Activated CD4-positive, alpha-beta T cell treated with anti-CD3 and anti-CD28 coated beads, Interleukin-2, amount 50 U/mL, for 16 hours (primary cell): ENCODE data around the gene AGBL4.

Source experiments
- DNase-seq: peaks from one replicate; pipeline ENCODE4 v3.0.0-alpha.2; 2020

The AGBL4 gene

DNA sequence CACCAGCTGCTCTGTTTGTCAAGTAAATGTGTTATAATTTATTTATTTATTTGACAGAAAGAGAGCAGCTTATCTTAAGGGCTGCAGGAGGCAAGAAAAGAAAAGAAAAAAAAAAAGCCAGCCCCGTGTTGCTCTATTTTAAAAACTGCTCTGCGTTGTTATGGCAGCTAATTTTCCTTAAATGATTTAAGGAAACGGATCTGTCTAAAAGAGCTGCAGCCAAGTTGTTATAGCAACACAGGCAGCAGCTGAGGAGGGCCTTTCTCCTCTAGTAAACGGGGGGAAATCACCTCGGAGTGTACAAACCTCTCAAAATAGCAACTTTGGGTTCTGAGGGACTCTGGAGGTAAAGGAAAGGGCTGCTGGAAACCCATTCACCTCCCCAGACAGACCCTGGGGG is 1396.3 kb downstream of the AGBL4 start:
- no peak for DNase-seq

- DNase-seq = no peak
Measured at GRCh38 chr1:48619539-48619938, 1404.2 kb downstream of the AGBL4 start.

- DNase-seq = no peak
Measured at GRCh38 chr1:48617252-48617651, 1406.5 kb downstream of the AGBL4 start.

DNA sequence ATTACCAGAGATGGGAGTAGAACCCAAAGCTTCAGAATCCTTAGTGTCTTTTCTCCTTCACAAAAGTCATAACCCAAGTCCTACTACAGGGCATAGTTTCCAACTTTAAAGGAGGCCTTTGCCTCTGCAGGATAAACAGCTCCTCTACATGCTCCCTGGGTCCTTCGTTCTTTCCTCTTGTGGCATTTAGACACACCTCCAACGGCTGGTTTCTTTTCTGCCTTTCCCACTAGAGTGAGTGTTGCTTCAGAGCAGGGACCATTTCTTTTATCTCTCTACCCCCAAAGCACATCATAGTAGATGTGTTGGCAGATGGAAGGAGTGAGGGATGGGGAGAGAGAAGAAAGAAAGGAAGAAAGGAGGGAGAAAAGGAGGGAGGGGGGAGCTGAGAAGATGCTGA is 1407.0 kb downstream of the AGBL4 start:
- DNase-seq = no peak

DNA sequence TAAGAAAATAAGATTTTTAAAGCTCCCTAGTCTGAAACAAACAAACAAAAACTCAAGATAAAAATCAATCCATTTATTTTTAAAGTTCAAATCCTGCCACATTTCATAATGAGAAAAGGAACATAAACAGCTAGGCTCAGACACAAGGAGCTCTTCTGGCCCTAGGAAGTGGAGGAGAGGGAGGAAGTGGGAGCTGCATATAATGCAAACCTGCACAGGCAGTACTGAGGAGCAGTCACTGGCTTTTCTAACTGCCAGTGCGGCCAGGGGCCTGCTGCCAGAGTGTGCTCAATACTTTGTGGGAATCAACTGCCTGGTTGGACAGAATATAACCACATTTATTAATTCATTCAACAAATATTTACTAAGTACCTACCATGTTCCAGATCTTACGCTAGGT is 1411.9 kb downstream of the AGBL4 start:
- DNase-seq = no peak

GRCh38 chr1:48610628-48611542 is 1412.9 kb downstream of the AGBL4 start:
- no peak for DNase-seq

DNA sequence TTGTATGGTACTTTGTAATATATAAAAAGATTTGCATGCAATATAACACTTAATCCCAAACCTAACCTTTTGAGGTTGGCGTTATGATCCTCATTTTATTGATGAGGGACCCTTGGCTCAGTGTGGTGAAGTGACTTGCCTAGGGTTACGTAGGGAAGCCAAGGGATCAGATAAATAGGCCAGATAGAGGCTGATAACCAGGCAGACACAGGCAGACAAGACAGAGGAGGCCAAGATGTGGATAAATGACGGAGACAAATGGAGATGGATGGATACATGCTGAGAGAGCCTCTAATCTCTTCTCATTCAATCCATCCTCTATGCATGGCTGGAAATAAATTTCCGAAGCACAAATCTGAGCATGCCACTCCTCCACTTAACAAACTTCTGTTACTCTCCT is 1414.9 kb downstream of the AGBL4 start:
- DNase-seq = no peak

DNA sequence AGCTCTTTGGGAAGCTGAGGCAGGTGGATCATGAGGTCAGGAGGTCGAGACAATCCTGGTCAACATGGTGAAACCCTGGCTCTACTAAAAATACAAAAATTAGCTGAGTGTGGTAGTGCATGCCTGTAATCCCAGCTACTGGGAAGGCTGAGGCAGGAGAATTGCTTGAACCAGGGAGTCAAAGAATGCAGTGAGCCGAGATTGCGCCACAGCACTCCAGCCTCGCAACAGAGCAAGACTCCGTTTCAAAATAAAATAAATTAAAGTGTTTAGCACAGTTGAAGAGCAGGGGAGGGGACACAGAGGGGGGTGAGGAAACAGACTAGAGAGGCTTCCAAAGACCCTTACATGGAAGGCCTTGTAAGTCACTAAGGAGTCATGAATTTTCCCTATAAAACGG is 1420.5 kb downstream of the AGBL4 start:
- DNase-seq = no peak

DNA sequence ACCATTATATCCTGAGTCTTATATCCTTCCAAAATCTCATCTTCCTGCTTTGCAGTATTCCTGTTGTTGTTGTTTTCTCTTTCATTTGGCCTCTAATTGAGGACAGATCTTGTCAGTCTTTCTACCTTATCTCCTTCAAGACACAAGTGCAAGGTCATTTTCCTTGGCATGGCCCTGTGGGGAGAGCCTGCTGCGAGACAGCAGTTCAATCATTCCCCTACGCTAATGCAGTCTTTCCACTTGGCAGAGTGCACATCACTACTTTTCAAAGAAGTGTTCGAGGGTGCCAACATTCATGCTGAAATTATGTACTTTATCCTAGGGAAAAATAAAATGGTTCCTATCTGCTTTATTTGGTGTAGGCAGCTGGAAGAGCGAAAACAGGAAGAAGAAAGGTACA is 1421.4 kb downstream of the AGBL4 start:
- no peak for DNase-seq

DNA sequence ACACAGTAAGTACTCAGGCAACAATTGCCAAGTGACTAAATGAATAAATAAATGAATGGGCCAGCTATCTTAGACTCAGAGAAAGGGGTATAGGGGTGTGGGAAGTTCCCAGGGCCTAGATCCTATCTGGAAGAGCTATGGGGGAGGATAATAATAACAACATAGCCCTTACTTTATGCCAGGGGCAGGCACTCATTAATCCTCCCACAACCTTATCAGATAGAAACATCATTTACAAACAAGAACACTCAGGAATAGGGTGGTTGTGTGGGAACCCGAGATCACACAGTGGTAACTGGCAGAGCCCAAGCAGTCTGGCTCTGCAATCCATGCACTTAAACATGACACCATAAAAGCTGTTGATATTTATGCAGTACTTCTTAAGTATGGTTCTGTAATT is 1423.6 kb downstream of the AGBL4 start:
- no peak for DNase-seq

DNA sequence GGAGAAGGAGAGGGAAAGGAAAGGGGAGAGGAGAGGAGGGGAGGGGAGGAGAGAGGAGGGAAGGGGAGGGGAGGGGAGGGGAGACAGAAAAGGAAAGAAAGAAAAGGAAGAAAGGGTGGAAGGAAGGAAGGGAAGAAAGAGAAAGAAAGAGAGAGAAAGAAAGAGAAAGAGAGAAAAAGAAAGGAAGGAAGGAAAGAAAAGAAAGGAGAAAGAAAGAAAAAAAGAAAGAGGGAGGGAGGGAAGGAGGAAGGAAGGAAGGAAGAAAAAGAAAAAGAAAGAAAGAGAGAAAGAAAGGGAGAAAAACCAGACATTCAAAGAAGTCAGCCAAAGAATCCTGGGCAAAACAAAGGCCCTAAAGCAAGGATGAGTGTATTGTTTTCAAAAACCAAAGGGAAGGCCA is 1426.1 kb downstream of the AGBL4 start:
- DNase-seq = no peak

- DNase-seq = no peak
Measured at GRCh38 chr1:48596046-48596445, 1427.7 kb downstream of the AGBL4 start.

DNA sequence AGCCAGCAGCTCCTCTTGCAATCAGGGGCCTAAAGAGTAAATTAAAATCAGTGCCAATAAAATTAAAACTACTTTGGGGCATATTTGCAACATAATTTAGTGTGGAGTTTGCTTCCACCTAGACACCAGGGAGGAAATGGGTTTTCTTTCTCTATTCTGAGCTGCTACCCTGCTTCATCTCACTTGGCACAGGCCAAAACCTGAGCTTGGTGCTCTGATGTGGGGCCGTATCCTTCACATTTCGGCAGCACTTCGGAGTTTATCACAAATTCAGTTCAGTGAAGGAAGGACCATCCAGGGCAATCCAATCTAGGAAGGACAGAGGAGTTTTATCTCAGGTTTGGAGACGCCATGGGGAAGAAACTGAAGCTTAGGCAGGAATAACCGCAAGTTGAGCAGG is 1428.1 kb downstream of the AGBL4 start:
- no peak for DNase-seq

GRCh38 chr1:48592330-48592729 is 1431.4 kb downstream of the AGBL4 start:
- DNase-seq = no peak

DNA sequence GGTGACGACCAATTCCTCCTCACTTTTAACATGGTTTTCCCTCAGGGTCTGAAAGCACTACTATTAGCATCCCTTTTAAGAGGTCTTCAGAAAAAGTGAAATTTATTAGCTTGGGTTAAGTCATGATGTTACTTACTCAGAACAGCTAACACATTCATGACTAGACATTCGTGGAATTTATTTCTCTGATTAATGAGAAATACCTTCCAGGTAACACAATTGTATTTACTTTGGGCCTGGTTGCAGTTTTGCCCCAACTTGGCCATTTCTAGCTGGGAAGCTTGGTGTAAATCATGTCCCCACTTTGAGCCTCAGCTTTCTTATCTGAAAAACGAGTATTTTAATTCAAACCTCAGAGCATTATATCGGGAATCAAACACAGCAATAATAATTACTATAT is 1432.6 kb downstream of the AGBL4 start:
- no peak for DNase-seq

GRCh38 chr1:48588061-48588460 is 1435.7 kb downstream of the AGBL4 start:
- DNase-seq = no peak

- no peak for DNase-seq
Measured at GRCh38 chr1:48582408-48582807, 1441.3 kb downstream of the AGBL4 start.

DNA sequence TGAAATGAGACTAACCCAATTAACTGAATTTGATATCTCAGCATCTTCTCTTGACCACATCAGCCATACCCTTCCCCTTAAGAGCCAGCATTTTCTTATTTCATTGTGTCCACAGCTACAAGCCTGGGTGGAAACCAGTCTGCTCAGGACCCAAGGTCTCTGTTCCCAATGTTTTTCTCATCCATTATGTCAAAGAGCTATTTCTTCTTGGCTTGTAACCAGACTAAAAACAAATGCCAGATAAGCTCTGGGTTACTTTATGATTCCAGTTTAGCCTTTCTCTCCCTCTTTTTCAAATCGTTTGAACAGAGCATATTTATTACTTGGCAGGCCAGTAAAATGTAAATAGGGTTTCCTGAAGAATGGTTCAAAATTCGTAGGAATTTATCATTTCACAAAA is 1442.5 kb downstream of the AGBL4 start:
- DNase-seq = no peak

DNA sequence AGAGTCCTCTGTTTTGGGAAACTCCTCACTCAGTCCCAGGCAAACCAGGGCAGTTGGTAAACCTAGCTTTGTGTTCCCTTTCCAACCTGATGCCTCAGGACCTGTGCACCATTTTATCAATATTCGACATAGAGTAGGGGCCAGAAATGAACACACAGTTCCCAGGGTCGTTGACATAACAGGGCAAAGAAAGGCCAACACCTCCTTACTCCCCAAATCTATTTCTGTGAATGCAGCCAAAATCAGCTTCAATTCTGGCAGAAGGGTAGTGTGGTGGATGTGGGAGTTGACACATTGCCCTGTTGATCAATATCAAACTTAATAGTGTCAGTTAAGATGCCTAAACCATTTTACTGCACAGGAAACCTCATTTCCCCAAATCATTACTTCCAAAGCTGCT is 1447.2 kb downstream of the AGBL4 start:
- DNase-seq = peak; percentile 1

DNA sequence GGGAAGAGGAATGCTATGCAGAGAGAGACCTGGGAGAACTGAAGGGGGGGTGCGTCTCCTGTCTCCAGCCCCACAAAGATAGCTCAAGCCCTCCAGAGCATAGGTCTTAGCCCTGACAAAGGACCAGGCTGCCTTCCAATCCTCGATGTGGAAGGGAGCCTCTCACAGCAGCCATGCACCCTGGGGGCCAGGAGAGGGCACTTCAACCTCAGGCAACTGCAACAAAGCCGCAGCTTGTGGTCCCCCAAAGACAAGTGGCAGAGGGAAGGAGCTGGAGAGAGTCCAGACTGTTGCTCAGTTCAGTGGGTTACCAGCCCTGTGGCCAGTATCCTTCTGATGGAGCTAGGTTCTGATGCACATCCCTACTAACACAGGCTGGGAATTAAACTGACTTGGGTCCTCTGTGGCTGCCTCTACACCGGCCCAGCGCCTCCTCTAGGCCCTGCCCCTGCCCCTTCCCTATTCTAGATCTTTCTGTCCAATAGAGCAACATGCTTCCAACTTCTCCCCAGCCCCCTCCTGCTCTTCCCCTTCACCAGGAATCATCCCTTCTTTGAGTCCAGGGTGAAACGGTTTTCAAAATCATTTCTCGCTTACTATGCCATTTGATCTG is 1451.0 kb downstream of the AGBL4 start:
- peak; percentile 26 for DNase-seq

GRCh38 chr1:48572134-48572533 is 1451.6 kb downstream of the AGBL4 start:
- no peak for DNase-seq

- no peak for DNase-seq
Measured at GRCh38 chr1:48571303-48571987, 1452.3 kb downstream of the AGBL4 start.

DNA sequence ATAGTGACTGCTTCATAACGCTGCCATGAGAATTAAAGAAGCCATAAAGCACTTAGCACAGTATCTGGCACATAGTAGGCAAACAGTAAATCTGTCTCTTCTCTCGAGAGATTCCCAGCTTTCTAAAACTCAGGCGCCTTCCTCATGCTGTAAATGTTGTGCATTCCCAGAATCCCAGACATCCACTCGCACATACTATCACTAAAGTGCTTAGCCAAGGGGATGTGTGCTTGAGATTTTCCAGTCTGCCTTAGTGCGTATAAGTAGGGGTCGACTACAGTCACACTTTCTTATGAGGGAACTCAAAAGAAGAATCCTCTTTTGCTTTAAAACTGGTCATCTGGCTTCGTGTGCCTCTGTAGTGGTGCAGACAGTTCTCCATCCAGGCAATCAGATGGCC is 1453.2 kb downstream of the AGBL4 start:
- no peak for DNase-seq

GRCh38 chr1:48568501-48568900 is 1455.3 kb downstream of the AGBL4 start:
- DNase-seq = no peak
